Nephron (organoid): ENCODE results near the gene TUT7.
A peak's percentile ranks its signal among the peaks of the same experiment; 100 is the strongest.

Experiments used
- H3K27ac Mint-ChIP-seq, 3 experiments: 2 replicates each; pipeline ENCODE4 v1.8.0; 2020; ENCODE audit warnings: mixed read lengths in 3 of 3, mild to moderate bottlenecking in 2 of 3, moderate library complexity in 1 of 3
- H3K27me3 Mint-ChIP-seq: 2 replicates; pipeline ENCODE4 v1.8.0; 2021; ENCODE audit warnings: low read depth, mild to moderate bottlenecking, moderate library complexity, mixed read lengths
- H3K36me3 Mint-ChIP-seq: 2 replicates; pipeline ENCODE4 v1.8.0; 2020; ENCODE audit warnings: low read depth, mixed read lengths
- H3K4me1 Mint-ChIP-seq: 2 replicates; pipeline ENCODE4 v1.8.0; 2020; ENCODE audit warnings: mixed read lengths
- H3K4me3 Mint-ChIP-seq, 3 experiments: 2 replicates each; pipeline ENCODE4 v1.8.0; 2020; ENCODE audit warnings: mild to moderate bottlenecking in 3 of 3, mixed read lengths in 3 of 3, moderate library complexity in 2 of 3
- H3K9me3 Mint-ChIP-seq: 2 replicates; pipeline ENCODE4 v1.8.0; 2020; ENCODE audit warnings: mixed read lengths
- TF ChIP-seq, protein P1 (sequence below), 3 experiments: fragments of 200-600 bp; sonication (generic); IDR thresholded peaks; one replicate each; pipeline ENCODE4 v1.5.0; 2021; ENCODE audit warnings: antibody characterized with exemption in 3 of 3; ENCODE audit not compliant: unreplicated experiment in 3 of 3

The TUT7 gene

GRCh38 chr9:86359151-86359879 lies 5.1 kb upstream of the TUT7 start:
- H3K27me3 Mint-ChIP-seq = no peaks in the 10 kb centered on the region
- no peak overlapping the region for H3K4me3 Mint-ChIP-seq
- no peaks in the 10 kb centered on the region for H3K9me3 Mint-ChIP-seq
- H3K27ac Mint-ChIP-seq = no peak overlapping the region
- TF ChIP-seq, protein P1, sequence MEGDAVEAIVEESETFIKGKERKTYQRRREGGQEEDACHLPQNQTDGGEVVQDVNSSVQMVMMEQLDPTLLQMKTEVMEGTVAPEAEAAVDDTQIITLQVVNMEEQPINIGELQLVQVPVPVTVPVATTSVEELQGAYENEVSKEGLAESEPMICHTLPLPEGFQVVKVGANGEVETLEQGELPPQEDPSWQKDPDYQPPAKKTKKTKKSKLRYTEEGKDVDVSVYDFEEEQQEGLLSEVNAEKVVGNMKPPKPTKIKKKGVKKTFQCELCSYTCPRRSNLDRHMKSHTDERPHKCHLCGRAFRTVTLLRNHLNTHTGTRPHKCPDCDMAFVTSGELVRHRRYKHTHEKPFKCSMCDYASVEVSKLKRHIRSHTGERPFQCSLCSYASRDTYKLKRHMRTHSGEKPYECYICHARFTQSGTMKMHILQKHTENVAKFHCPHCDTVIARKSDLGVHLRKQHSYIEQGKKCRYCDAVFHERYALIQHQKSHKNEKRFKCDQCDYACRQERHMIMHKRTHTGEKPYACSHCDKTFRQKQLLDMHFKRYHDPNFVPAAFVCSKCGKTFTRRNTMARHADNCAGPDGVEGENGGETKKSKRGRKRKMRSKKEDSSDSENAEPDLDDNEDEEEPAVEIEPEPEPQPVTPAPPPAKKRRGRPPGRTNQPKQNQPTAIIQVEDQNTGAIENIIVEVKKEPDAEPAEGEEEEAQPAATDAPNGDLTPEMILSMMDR (IDR thresholded peaks at IDR 0.05; ENCODE audit: unreplicated experiment in 3 of 3) = no peak
- H3K4me1 Mint-ChIP-seq = peaks cover 6% of the 10 kb centered on the region
- H3K36me3 Mint-ChIP-seq = no peaks in the 10 kb centered on the region

DNA sequence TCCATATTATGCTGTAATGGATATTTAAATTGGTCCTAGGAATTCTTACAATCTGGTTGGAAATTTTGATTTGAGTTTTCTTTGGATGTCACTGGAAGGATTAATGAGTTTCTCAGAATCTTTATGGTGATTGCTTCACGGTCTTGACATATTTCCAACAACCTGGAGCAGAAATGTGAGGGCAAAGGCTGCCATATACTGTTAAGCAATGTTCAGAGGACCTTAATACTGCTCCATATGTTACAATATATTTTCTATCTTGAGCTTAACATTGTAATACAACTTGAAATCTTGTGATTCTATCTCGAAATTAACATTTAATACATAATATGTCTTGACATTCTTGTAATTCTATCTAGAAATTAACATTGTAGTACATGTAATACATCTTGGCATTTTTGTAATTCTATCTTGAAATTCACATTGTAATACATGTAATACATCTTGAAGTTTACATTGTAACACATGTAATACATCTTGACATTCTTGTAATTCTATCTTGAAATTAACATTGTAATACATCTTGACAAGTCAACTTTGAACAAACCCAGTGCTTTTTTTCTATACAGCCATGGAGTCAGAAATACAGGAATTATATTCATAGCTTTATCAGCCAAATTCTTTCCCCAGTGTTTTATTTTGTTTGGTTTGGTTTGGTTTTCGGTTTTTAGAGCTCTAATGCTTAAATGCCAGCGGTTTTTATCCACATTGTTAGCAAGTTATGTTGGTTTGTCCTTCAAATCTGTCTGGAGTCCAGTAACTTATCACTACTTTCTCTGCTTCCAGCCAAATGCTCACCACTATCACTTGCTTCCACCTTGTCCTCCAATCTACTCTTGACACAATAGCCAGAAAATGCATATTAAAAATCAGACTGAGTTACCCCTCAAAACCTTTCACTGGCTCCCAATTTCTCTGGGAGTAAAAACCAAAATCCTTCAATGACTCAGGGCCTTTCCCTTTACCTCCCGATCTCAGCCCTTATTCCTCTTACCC lies 3.0 kb upstream of the TUT7 start:
- Mint-ChIP-seq H3K9me3 (no peaks in the 10 kb centered on the region), H3K27ac (peak overlapping the region in 1 of 3 experiments; percentile 38), H3K4me1 (peaks cover 23% of the 10 kb centered on the region), H3K36me3 (peaks cover 8% of the 10 kb centered on the region), H3K27me3 (no peaks in the 10 kb centered on the region), H3K4me3 (peak overlapping the region; percentile 12 to 45 (median 15))
- TF ChIP-seq, protein P1 (IDR thresholded peaks at IDR 0.05; ENCODE audit: unreplicated experiment in 3 of 3) = no peak

- peak overlapping the region in 1 of 3 experiments; percentile 88 for H3K27ac Mint-ChIP-seq
- peak overlapping the region; percentile 95 to 100 (median 97) for H3K4me3 Mint-ChIP-seq
- H3K27me3 Mint-ChIP-seq = no peaks in the 10 kb centered on the region
- H3K36me3 Mint-ChIP-seq = peaks cover 16% of the 10 kb centered on the region
- TF ChIP-seq, protein P1 (IDR thresholded peaks at IDR 0.05; ENCODE audit: unreplicated experiment in 3 of 3) = no peak
- no peaks in the 10 kb centered on the region for H3K9me3 Mint-ChIP-seq
- H3K4me1 Mint-ChIP-seq = peaks cover 32% of the 10 kb centered on the region
These were observed 1.6 kb upstream of the TUT7 start for GRCh38 chr9:86355814-86356213.

- Mint-ChIP-seq H3K36me3 (peaks cover 19% of the 10 kb centered on the region), H3K27ac (peak overlapping the region; percentile 88 to 98 (median 96)), H3K4me1 (peaks cover 36% of the 10 kb centered on the region), H3K9me3 (no peaks in the 10 kb centered on the region), H3K4me3 (peak overlapping the region; percentile 95 to 100 (median 97)), H3K27me3 (no peaks in the 10 kb centered on the region)
- TF ChIP-seq, protein P1 (IDR thresholded peaks at IDR 0.05; ENCODE audit: unreplicated experiment in 3 of 3) = peak in 1 of 3 experiments; percentile 26
These were observed 654 bp upstream of the TUT7 start for GRCh38 chr9:86354818-86355309.

- TF ChIP-seq, protein P1 (IDR thresholded peaks at IDR 0.05; ENCODE audit: unreplicated experiment in 3 of 3) = no peak
- no peaks in the 10 kb centered on the region for H3K9me3 Mint-ChIP-seq
These were observed 577 bp downstream of the TUT7 start for GRCh38 chr9:86353655-86354010.

More at GRCh38 chr9:86353655-86354010, 577 bp downstream of the TUT7 start:
- Mint-ChIP-seq H3K27ac (peak overlapping the region; percentile 88 to 98 (median 96)), H3K27me3 (no peaks in the 10 kb centered on the region), H3K4me1 (peaks cover 41% of the 10 kb centered on the region), H3K36me3 (peaks cover 26% of the 10 kb centered on the region), H3K4me3 (peak overlapping the region; percentile 95 to 100 (median 97))
